Right ventricle myocardium inferior (tissue), 1 donor: ENCODE results near the gene SRSF12. TPM values are rescaled to one million over a fixed set of nuclear protein-coding genes. Genes with fewer than 3 reads are reported as not detected.
"Not testable (repeated sequence)": the region's sequence is repeated elsewhere in the genome, so short reads cannot be mapped to it uniquely, and the experiment has no call there.

Source experiments
- ATAC-seq: fragments of 200-7000 bp; cut with Tn5 transposase; one replicate; pipeline ENCODE4 v1.9.1; 2020; ENCODE audit warnings: mild to moderate bottlenecking, moderate library complexity
- DNase-seq: peaks from one replicate; pipeline ENCODE4 v3.0.0; 2021; ENCODE audit errors: missing footprints
- intact Hi-C: fragments of 100-400 bp; cut with DNase I; formaldehyde crosslinking; loops from one replicate; pipeline ENCODE4 v1.11.0; 2022
- total RNA-seq: library from RNA; stranded (reverse); fragmentation: NEBNext Ultra II Directional; extraction: Animal tissue kit (Norgen Biotek cat#: 25700); gene quantifications from one replicate; pipeline ENCODE4 v1.2.1, GENCODE V29; 2021
- donor health status: DM: no; HTN: yes; CAD: no; lungs with severe emphysema.

Gene SRSF12
- total RNA-seq, 1 donor from 2014 or later: 0.24 TPM

- no peak for DNase-seq
- intact Hi-C loops: no loop called here
- no peak for ATAC-seq
These were observed 16.1 kb upstream of the SRSF12 start for GRCh38 chr6:89133981-89134380.

- intact Hi-C loops: no loop called here
- DNase-seq (no peak), ATAC-seq (no peak)
These were observed 14.2 kb upstream of the SRSF12 start for GRCh38 chr6:89132057-89132456.

- no peak for ATAC-seq
- no peak for DNase-seq
- intact Hi-C loops: no loop called here
These were observed 13.7 kb upstream of the SRSF12 start for GRCh38 chr6:89131599-89131998.

GRCh38 chr6:89128256-89128671 is 10.4 kb upstream of the SRSF12 start:
- intact Hi-C loops, ATAC-seq, DNase-seq: not testable (repeated sequence)

GRCh38 chr6:89122625-89123024 is 4.8 kb upstream of the SRSF12 start:
- ATAC-seq: peak; percentile 48
- intact Hi-C loops: loop anchor here (2.0 kb wide), 1 partner anchor 120 kb away; no protein-coding TSS in a partner anchor

GRCh38 chr6:89121934-89122333 is 4.1 kb upstream of the SRSF12 start:
- DNase-seq (no peak), ATAC-seq (no peak)
- intact Hi-C loops: loop anchor here (2.0 kb wide), 1 partner anchor 121 kb away; no protein-coding TSS in a partner anchor

More at GRCh38 chr6:89122625-89123024, 4.8 kb upstream of the SRSF12 start:
- no peak for DNase-seq

GRCh38 chr6:89120371-89120770 is 2.5 kb upstream of the SRSF12 start:
- ATAC-seq: no peak
- intact Hi-C loops: no loop called here
- no peak for DNase-seq

GRCh38 chr6:89118931-89119330 is 1.1 kb upstream of the SRSF12 start:
- DNase-seq (no peak), ATAC-seq (no peak)
- intact Hi-C loops: loop anchor here (5.0 to 10.0 kb wide), 2 partner anchors 137 to 236 kb away; partner anchors contain the start of gene UBE2J1

GRCh38 chr6:89116702-89117101 is 1.2 kb downstream of the SRSF12 start:
- ATAC-seq: no peak
- no peak for DNase-seq
- intact Hi-C loops: loop anchor here (5.0 to 10.0 kb wide), 2 partner anchors 134 to 238 kb away; partner anchors contain the start of gene UBE2J1

- DNase-seq: no peak
- intact Hi-C loops: loop anchor here (10.0 kb wide), 1 partner anchor 243 kb away; the partner anchor contains the start of gene UBE2J1
- ATAC-seq: no peak
These were observed 5.9 kb downstream of the SRSF12 start for GRCh38 chr6:89111933-89112332.

GRCh38 chr6:89110284-89110683 is 7.6 kb downstream of the SRSF12 start:
- intact Hi-C loops: loop anchor here (10.0 kb wide), 1 partner anchor 245 kb away; the partner anchor contains the start of gene UBE2J1
- no peak for ATAC-seq

GRCh38 chr6:89100114-89100513 is 17.8 kb downstream of the SRSF12 start:
- DNase-seq: no peak
- intact Hi-C loops: no loop called here
- ATAC-seq: no peak

More at GRCh38 chr6:89110284-89110683, 7.6 kb downstream of the SRSF12 start:
- DNase-seq: no peak

- intact Hi-C loops: no loop called here
- DNase-seq: no peak
- ATAC-seq: no peak
These were observed 19.4 kb downstream of the SRSF12 start for GRCh38 chr6:89098461-89098860.

GRCh38 chr6:89087881-89088280 is 30.0 kb downstream of the SRSF12 start:
- intact Hi-C loops: no loop called here
- ATAC-seq: no peak
- DNase-seq: no peak

GRCh38 chr6:89085409-89086205 is 32.3 kb downstream of the SRSF12 start:
- no peak for ATAC-seq
- DNase-seq: no peak
- intact Hi-C loops: no loop called here

- intact Hi-C loops: loop anchor here (5.0 kb wide), 2 partner anchors 62 to 63 kb away; partner anchors contain the start of gene PM20D2
- DNase-seq (no peak), ATAC-seq (no peak)
These were observed 32.9 kb downstream of the SRSF12 start for GRCh38 chr6:89084954-89085353.

GRCh38 chr6:89084542-89084941 is 33.3 kb downstream of the SRSF12 start:
- ATAC-seq (no peak), DNase-seq (no peak)
- intact Hi-C loops: loop anchor here (5.0 kb wide), 2 partner anchors 62 to 63 kb away; partner anchors contain the start of gene PM20D2

GRCh38 chr6:89082486-89082891 is 35.4 kb downstream of the SRSF12 start:
- intact Hi-C loops: loop anchor here (5.0 kb wide), 2 partner anchors 60 to 65 kb away; partner anchors contain the start of gene PM20D2
- DNase-seq (no peak), ATAC-seq (no peak)

- DNase-seq: peak; percentile 100
- ATAC-seq: peak; percentile 80
- intact Hi-C loops: loop anchor here (2.0 to 5.0 kb wide), 3 partner anchors 59 to 99 kb away; partner anchors contain the start of gene PM20D2
These were observed 36.2 kb downstream of the SRSF12 start for GRCh38 chr6:89081423-89082322.
